NCI-H446 treated with DMSO at 0.1 percent for 48 hours (cell line): Measurements from ENCODE around the gene TRAF3IP3.

Experiments used
- DNase-seq: peaks from one replicate; lab custom pipeline; 2025; lab: John Stamatoyannopoulos, UW

The TRAF3IP3 gene

DNA sequence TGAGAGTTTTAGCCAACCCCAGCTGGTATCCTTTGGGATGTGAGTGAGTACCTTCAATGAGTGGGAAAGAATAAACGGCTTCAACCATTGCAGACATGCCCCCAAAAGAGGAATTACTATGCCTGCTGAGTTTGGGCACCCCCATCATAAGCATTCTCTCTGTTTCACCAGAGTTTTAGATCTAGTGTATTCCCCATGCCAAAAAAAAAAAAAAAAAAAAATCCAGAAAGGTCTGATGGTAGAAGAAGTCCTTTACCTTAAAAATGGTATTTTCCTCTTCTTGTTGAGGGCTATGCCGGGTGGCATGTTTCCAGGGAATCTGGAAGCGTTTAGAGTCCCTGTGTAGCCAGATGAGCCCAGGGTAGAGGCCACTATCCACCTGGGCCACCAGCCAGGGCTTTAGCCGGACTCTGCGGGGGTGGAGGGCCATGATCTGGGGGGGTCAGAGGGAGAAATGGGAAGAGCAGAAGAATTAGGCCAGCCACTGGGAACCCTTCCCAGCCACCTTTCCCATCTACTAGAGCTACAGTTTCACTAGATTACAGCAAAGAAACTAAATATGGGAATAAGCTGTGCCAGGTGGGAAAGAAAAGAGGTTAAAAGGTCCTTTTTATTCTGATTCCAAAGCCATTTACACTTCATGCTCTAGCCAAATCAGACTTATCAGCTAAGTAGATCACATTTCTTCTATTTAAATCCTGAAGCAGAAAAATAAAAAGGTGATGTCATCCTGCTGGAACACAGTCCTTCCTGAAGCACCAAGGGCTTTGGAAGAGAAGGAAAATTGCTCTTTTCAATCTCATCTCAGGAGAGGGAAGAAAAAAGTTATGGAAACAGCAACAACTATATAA lies 45.4 kb downstream of the TRAF3IP3 start:
- no peak for DNase-seq

- DNase-seq: no peak
Measured at GRCh38 chr1:209802117-209802779, 46.4 kb downstream of the TRAF3IP3 start.

DNA sequence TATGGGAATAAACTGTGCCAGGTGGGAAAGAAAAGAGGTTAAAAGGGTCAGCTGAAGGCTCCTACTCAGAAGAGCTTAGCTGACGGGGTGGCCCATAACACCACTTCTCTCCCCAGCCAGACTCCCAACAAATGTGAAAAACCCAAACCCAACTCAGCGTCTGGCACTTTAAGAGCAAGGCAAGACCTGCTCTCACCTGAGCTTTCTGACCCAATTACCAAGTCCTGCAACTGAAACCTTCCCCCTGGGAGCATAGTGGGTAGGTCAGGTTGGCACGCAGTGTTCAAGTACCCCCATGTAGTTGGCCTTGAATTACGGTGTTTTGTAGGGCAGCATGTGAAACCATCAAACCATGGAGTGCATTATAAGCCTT lies 46.9 kb downstream of the TRAF3IP3 start:
- DNase-seq: no peak

DNA sequence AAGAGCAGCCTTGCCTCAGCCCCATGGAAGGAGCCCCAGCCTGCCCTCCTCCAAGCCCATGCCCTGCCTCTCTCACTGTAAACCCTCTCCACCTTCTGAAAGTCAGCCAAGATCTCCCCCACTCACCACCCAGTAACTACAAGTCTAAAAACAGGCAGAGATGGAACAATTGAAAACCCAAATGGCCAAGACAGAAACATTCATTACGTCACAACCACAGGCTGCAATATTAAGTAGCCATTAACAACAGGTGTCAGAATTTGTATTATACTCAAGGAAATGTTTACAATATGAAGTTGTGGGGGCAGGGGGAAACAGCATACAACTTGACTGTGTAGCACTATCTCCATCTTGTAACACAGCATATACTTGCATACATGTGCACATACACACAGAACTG lies 47.7 kb downstream of the TRAF3IP3 start:
- DNase-seq: no peak

GRCh38 chr1:209805341-209805781 lies 49.5 kb downstream of the TRAF3IP3 start:
- no peak for DNase-seq

GRCh38 chr1:209805875-209806760 lies 50.3 kb downstream of the TRAF3IP3 start, which contains the start of gene IRF6:
IRF6 (minus strand) TSS chr1:209806142; CDS start chr1:209801413, 4,729 bp downstream.
- no peak for DNase-seq

- no peak for DNase-seq
Measured at GRCh38 chr1:209807509-209807908, 51.7 kb downstream of the TRAF3IP3 start.

GRCh38 chr1:209808059-209808581 lies 52.3 kb downstream of the TRAF3IP3 start:
- peak; percentile 34 for DNase-seq

- DNase-seq: no peak
Measured at GRCh38 chr1:209809611-209810010, 53.8 kb downstream of the TRAF3IP3 start.

- no peak for DNase-seq
Measured at GRCh38 chr1:209810783-209811182, 54.9 kb downstream of the TRAF3IP3 start.

DNA sequence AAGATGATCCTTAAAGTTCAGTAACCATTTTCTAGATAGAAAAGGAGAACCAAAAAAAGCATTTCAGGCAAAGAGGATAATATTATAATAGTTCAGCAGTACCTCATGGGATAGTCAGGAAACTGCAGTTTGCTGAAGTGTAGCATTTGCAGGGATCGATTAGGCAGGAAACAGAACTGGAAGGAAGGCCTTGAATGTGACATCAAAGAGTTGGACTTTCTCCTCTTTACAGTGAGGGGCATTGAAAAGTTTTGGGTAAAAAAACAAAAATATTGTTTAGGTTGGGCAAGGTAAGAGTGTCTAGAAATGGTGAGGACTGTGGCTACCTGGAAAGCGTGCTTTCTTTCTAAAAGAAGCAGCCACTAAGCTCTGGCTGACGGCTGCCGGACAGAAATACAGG lies 58.0 kb downstream of the TRAF3IP3 start:
- DNase-seq: no peak

GRCh38 chr1:209815490-209815889 lies 59.6 kb downstream of the TRAF3IP3 start:
- DNase-seq: no peak

DNA sequence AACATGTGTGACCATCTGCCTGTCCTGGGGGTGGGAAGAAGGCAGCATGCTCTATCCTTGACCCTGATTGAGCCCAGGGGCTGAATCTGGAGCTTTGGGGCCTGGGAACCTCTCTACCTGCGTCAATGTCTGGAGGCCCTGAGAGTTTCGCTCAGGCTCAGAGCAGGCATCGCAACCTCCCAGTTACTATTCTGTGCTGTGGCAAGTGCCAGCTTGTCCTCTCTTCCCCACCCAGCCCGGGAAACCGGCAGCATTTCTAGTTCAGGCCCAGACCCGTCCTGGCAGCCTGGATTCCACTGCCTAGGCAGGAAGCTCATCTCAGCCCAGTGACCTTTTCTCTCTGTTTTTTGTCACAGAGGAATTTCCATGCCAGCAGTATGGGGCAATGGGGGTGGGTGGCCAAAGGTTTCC lies 60.1 kb downstream of the TRAF3IP3 start:
- no peak for DNase-seq

- no peak for DNase-seq
Measured at GRCh38 chr1:209816923-209817322, 61.1 kb downstream of the TRAF3IP3 start.

- no peak for DNase-seq
Measured at GRCh38 chr1:209817691-209818090, 61.8 kb downstream of the TRAF3IP3 start.

DNA sequence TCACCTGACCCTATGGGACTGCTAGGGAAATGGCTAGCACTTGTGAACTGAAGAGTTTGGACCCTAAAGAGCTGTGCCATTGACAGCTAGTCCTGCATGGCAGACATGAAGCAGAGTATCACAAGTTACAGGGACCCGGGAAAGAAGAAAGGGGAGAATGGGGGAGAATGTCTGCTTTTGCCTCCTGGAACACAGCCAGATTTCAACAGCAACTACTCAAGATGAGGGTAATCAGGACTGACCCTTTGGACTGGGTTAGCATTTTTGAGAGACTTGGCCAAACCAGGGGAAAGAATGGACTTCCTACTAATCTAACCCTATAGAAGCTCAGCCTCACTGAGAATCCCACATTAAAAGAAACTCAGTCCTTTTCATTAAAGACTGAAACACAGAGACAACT lies 63.2 kb downstream of the TRAF3IP3 start:
- DNase-seq: no peak

DNA sequence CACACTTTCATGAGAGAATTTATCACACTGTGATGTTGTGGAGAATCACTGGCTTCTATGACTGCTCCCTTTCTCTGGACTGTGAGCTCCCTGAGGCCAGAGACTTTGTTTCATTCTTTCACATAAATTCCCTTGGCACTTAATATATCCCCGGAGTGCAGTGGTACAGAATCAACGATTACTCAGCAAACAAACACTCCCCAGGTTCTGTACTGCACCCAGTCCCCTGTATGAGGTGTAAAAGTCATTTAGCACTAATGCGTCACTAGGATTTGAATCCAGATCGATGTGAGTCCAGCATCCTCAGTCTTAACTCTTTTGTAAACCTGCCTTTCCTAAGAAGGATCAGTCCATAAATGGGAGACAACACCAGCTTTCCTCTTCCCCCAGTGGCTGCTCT lies 65.1 kb downstream of the TRAF3IP3 start:
- DNase-seq: no peak

GRCh38 chr1:209822706-209823105 lies 66.9 kb downstream of the TRAF3IP3 start:
- DNase-seq: no peak

DNA sequence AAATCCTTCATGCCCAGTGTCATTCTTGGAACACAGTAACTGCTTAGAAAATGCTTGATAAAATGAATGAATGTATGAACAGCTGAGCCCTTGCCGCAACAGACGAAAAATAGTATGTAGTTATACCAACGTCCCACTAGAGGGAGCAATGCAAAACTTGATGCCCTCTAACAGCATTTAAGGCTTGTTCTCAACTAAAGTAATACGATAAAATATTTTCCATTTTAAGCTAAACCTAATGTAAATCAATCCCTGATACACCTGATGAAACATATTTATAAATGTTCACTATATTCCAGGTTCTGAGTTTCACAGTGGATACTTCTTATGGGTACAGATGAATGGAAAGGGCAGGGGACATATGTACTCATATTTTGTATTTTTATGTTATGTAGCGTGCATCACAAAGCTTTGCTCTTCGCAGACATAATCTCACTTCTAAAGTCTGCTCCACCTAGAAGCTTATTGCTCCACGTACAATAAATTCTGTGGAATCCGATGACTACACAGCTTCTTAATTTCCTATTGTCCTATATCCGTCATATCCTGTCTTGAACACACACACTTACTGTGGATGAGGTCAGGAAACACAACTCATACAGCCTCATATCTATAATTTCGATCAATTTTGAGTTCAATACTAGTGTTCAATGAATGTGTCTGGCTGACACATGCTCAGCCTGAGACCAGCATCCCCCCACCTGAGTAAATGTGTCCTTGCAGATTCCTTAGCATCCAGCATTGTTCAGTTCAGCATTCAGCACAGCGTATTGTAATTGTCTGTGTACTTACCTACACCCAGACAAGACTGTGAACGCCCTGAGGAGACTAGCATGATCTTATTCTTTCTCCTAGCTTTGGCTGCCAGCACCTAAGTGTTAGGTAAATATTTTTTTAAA lies 67.5 kb downstream of the TRAF3IP3 start:
- peak; percentile 47 for DNase-seq

GRCh38 chr1:209825591-209826434 lies 70.0 kb downstream of the TRAF3IP3 start:
- no peak for DNase-seq
